GM10847 (cell line): ENCODE data around the gene COG3.

ENCODE experiments used
- POLR2A ChIP-seq: IDR thresholded peaks from 2 replicates; pipeline ENCODE4 v1.6.1; 2011; ENCODE audit not compliant: insufficient read length; ENCODE audit errors: extremely low read depth

COG3 gene

DNA sequence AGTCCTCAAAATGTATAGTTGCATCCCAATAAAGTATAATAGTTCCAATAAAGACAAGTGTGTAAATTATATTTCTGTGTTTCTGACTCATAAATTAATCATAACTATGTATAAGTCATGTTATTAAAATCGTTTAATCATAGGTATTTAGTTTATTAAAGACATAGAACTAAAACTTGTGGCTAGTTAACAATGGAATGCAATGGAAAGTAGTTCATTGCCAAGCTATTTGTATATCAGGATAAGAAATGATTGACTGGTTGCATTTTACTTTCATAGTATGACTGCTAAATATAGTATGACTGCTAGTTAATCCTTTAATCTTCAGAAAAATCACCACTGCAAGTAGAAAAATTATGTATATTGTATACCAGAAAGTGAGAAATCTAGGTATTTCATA is 16.9 kb downstream of the COG3 start:
- TF ChIP-seq POLR2A: no peak

GRCh38 chr13:45482571-45483173 is 17.9 kb downstream of the COG3 start:
- TF ChIP-seq POLR2A: no peak

DNA sequence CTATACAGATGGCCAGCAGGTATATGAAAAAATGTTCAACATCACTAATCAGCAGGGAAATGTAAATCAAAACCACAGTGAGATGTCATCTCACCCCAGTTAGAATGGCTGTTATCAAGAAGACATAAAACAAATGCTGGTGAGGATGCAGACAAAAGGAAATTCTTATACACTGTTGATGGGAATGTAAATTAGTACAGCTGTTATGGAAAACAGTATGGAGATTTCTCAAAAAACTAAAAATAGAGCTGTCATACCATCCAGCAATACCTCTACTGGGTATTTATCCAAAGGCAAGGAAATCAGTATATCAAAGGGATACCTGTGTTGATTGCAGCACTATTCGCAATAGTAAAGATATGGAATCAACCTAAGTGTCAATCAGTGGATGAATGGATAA is 22.9 kb downstream of the COG3 start:
- no peak for TF ChIP-seq POLR2A

- no peak for TF ChIP-seq POLR2A
Measured at GRCh38 chr13:45490068-45490467, 25.3 kb downstream of the COG3 start.

GRCh38 chr13:45492538-45492937 is 27.8 kb downstream of the COG3 start:
- no peak for TF ChIP-seq POLR2A

- no peak for TF ChIP-seq POLR2A
Measured at GRCh38 chr13:45496942-45497341, 32.2 kb downstream of the COG3 start.

- TF ChIP-seq POLR2A: no peak
Measured at GRCh38 chr13:45500492-45501174, 35.9 kb downstream of the COG3 start.

GRCh38 chr13:45501175-45501526 is 36.4 kb downstream of the COG3 start:
- TF ChIP-seq POLR2A: no peak

GRCh38 chr13:45503658-45504057 is 38.9 kb downstream of the COG3 start:
- TF ChIP-seq POLR2A: no peak

GRCh38 chr13:45506811-45507210 is 42.1 kb downstream of the COG3 start:
- TF ChIP-seq POLR2A: no peak

GRCh38 chr13:45508776-45509175 is 44.0 kb downstream of the COG3 start:
- no peak for TF ChIP-seq POLR2A

DNA sequence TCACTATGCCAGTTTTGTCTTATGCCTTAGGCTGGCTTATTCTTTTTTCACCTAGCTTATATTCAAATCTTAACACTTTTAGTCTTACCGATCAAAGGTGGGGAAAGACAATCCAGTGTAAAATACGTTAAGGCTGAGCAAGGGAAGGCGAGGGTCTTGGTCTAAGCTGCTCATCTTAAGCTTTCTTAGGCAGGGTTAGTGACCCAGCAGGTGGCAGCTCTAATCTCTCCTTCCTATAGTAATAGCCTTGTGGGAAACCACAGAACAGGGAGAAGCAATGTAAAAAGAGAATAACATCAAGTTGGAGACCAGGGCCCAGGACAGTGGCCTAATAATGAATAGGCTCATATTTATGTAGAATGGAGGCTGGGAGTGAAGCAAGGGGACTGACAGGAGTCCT is 45.9 kb downstream of the COG3 start:
- TF ChIP-seq POLR2A: no peak

- no peak for TF ChIP-seq POLR2A
Measured at GRCh38 chr13:45511310-45512097, 46.8 kb downstream of the COG3 start.

- TF ChIP-seq POLR2A: no peak
Measured at GRCh38 chr13:45512098-45512496, 47.4 kb downstream of the COG3 start.

DNA sequence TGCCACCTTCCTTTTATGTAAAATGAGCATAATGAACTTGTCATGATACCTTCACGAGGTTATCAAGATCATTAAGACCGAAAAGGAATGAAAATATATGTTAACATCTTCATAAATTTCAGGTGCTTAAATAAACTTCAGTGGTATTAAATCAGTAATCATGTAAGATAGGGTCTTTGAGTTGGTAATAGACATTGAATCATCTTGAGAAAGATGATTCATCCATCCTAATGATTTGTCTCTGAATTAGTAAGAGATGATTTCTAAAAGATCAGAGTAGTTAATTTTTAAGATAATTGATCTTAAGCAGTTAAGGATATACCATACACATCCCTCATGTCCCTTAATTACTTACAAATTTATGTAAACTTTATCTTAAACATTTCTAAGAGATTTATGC is 52.0 kb downstream of the COG3 start:
- TF ChIP-seq POLR2A: no peak

DNA sequence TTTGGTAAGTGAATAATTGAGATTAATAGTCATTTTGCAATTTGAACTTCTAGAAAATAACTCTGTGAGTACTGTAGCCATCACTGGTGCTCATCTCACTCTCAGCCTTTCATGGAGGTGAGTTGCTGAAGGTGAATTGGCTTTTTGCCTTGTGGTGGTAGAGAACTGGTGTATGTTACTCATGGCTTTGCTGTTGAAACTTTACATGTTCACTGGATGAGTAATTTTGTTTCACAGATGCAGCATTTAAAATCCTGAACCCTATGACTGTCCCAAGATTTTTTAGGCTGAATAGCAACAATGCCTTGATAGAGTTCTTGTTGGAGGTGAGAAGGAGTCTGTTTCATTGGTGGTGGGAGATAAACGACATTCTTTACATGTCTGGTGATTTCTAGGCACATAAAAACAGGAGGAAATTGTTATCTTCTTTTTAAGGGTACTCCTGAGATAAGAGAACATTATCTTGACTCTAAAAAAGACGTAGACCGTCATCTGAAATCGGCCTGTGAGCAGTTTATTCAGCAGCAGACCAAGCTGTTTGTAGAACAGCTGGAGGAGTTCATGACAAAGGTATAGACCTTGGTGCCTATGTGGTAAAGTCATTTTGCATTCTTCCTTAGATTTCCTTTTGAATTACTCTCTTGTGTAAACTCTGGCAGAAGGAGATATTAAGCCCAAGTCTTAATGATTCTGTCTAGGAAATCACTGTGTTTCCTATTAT is 53.9 kb downstream of the COG3 start:
- no peak for TF ChIP-seq POLR2A

- no peak for TF ChIP-seq POLR2A
Measured at GRCh38 chr13:45519493-45519892, 54.8 kb downstream of the COG3 start.
